GM12891 (cell line): Measurements from ENCODE around the gene TUBD1.

Source experiments
- POLR2A ChIP-seq: IDR thresholded peaks from 2 replicates; pipeline ENCODE4 v1.6.1; 2011; ENCODE audit warnings: low read depth, low read length, control low read depth
- POLR2AphosphoS5 ChIP-seq: IDR thresholded peaks from 2 replicates; pipeline ENCODE4 v1.6.1; 2011; ENCODE audit warnings: low read depth, low read length, control low read depth

GRCh38 chr17:59844884-59845594 lies 47.7 kb downstream of the TUBD1 start:
- TF ChIP-seq POLR2A = no peak
- no peak for TF ChIP-seq POLR2AphosphoS5
